Neural progenitor cell (in vitro differentiated cells): ENCODE measurements around the gene FBLIM1. TPM values are rescaled to one million over a fixed set of nuclear protein-coding genes. Genes with fewer than 3 reads are reported as not detected.

Experiments used
- DNase-seq: peaks from one replicate; pipeline ENCODE4 v3.0.0-alpha.2; 2016; ENCODE audit warnings: low spot score
- H2AFZ ChIP-seq: fragments of 200-600 bp; sonication (generic); replicated peaks from 2 replicates; pipeline ENCODE4 v1.6.1; 2016; ENCODE audit warnings: antibody characterized with exemption
- H3F3A ChIP-seq: fragments of 200-600 bp; sonication (generic); 2 replicates; pipeline ENCODE4 v1.6.1; 2016; ENCODE audit warnings: antibody characterized with exemption, low read depth
- H3K27ac ChIP-seq: fragments of 200-600 bp; sonication (generic); 2 replicates; pipeline ENCODE4 v1.5.1; 2016; ENCODE audit warnings: mild to moderate bottlenecking
- H3K27me3 ChIP-seq: fragments of 200-600 bp; sonication (generic); 2 replicates; pipeline ENCODE4 v1.6.1; 2016; ENCODE audit warnings: mild to moderate bottlenecking, moderate library complexity
- H3K36me3 ChIP-seq: fragments of 200-600 bp; sonication (generic); 2 replicates; pipeline ENCODE4 v1.5.1; 2016
- H3K4me1 ChIP-seq: fragments of 200-600 bp; sonication (generic); 2 replicates; pipeline ENCODE4 v1.6.1; 2016; ENCODE audit warnings: mixed run types
- H3K4me2 ChIP-seq: fragments of 200-600 bp; sonication (generic); 2 replicates; pipeline ENCODE4 v1.6.1; 2016
- H3K4me3 ChIP-seq: fragments of 200-600 bp; sonication (generic); 2 replicates; pipeline ENCODE4 v1.5.1; 2016
- H3K79me2 ChIP-seq: fragments of 200-600 bp; sonication (generic); 2 replicates; pipeline ENCODE4 v1.6.1; 2016; ENCODE audit warnings: low read depth
- H3K9ac ChIP-seq: fragments of 200-600 bp; sonication (generic); 2 replicates; pipeline ENCODE4 v1.6.1; 2016
- H3K9me3 ChIP-seq: fragments of 200-600 bp; sonication (generic); 2 replicates; pipeline ENCODE4 v1.5.1; 2016; ENCODE audit warnings: low read depth
- H4K20me1 ChIP-seq: fragments of 200-600 bp; sonication (generic); 2 replicates; pipeline ENCODE4 v1.6.1; 2016; ENCODE audit warnings: low read depth
- H3K27ac Mint-ChIP-seq: 3 replicates; pipeline ENCODE4 v1.8.0; 2021; ENCODE audit warnings: mixed read lengths
- H3K27me3 Mint-ChIP-seq: 2 replicates; pipeline ENCODE4 v1.8.0; 2022; ENCODE audit warnings: low read depth, mild to moderate bottlenecking, inconsistent platforms, moderate library complexity, mixed read lengths; ENCODE audit not compliant: insufficient read depth
- H3K36me3 Mint-ChIP-seq: 3 replicates; pipeline ENCODE4 v1.8.0; 2021; ENCODE audit warnings: mixed read lengths
- H3K4me1 Mint-ChIP-seq: 3 replicates; pipeline ENCODE4 v1.8.0; 2021; ENCODE audit warnings: mixed read lengths
- H3K4me3 Mint-ChIP-seq: 3 replicates; pipeline ENCODE4 v1.8.0; 2021; ENCODE audit warnings: mild to moderate bottlenecking, moderate library complexity, mixed read lengths
- H3K9me3 Mint-ChIP-seq: 3 replicates; pipeline ENCODE4 v1.8.0; 2020; ENCODE audit warnings: mixed read lengths
- EZH2 ChIP-seq: fragments of 200-600 bp; sonication (generic); IDR thresholded peaks from 2 replicates; pipeline ENCODE4 v1.6.1; 2017; ENCODE audit warnings: antibody characterized with exemption, mild to moderate bottlenecking, moderate library complexity
- EZH2phosphoT487 ChIP-seq: fragments of 200-600 bp; sonication (generic); IDR thresholded peaks from 2 replicates; pipeline ENCODE4 v1.6.1; 2017; ENCODE audit warnings: antibody characterized with exemption
- total RNA-seq: library from RNA; depleted of rRNA; stranded (reverse); fragments of >200 nt; gene quantifications from 2 replicates; pipeline ENCODE4 v1.2.3, GENCODE V29; 2015; ENCODE audit warnings: low replicate concordance
- TF ChIP-seq, protein P1 (sequence below): fragments of 200-600 bp; sonication (generic); IDR thresholded peaks from 2 replicates; pipeline ENCODE4 v1.5.1; 2017; ENCODE audit warnings: antibody characterized with exemption, mild to moderate bottlenecking

Gene FBLIM1
- total RNA-seq, 1 donor from 2014 or later: 4.7 TPM

DNA sequence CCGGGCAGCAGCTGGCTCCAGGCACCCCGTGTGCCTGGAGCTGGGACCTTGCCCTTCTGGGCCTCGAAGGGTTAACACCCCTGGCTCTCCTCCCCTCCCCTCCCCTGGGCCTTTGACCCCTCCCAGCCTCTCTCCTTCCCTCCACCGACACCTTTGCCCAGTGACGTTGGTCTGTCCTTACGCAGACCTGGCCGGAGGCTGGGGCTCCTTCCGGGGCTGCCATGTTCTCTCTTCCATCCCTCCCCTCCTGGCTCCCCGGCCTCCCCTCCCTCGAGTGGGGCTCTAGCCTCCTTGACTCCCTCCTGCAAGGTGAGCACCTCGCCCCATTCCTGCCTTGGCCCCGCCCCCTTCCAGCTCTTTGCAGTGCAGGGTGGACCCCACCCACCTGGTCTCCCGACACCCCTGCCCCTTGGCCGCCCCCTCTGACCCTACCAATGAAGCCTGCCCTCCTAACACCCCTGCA lies 16.2 kb upstream of the FBLIM1 start, which contains the start of gene TMEM82:
Gene TMEM82, plus strand, starts transcription at position 161 of the 463 bp plus-strand sequence. Its CDS starts 61 bp downstream, at position 222.
- no peaks in the 10 kb centered on the region for H3K79me2 ChIP-seq
- H3K4me2 ChIP-seq: peak within 1 kb of the TSS; percentile 35
- TF ChIP-seq EZH2: no peak
- TF ChIP-seq, protein P1, sequence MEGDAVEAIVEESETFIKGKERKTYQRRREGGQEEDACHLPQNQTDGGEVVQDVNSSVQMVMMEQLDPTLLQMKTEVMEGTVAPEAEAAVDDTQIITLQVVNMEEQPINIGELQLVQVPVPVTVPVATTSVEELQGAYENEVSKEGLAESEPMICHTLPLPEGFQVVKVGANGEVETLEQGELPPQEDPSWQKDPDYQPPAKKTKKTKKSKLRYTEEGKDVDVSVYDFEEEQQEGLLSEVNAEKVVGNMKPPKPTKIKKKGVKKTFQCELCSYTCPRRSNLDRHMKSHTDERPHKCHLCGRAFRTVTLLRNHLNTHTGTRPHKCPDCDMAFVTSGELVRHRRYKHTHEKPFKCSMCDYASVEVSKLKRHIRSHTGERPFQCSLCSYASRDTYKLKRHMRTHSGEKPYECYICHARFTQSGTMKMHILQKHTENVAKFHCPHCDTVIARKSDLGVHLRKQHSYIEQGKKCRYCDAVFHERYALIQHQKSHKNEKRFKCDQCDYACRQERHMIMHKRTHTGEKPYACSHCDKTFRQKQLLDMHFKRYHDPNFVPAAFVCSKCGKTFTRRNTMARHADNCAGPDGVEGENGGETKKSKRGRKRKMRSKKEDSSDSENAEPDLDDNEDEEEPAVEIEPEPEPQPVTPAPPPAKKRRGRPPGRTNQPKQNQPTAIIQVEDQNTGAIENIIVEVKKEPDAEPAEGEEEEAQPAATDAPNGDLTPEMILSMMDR: no peak
- TF ChIP-seq EZH2phosphoT487: no peak
- no peaks in the 10 kb centered on the region for H3K36me3 ChIP-seq
- peaks cover 9% of the 10 kb centered on the region for H3K4me1 ChIP-seq
- Mint-ChIP-seq H3K27me3 (peaks cover 5% of the 10 kb centered on the region), H3K9me3 (no peaks in the 10 kb centered on the region), H3K27ac (peak within 1 kb of the TSS; percentile 58), H3K4me1 (peaks cover 21% of the 10 kb centered on the region), H3K36me3 (no peaks in the 10 kb centered on the region), H3K4me3 (no peak within 1 kb of the TSS)
- H3K4me3 ChIP-seq: no peak within 1 kb of the TSS
- H3K27me3 ChIP-seq: no peaks in the 10 kb centered on the region
- H3K27ac ChIP-seq: no peak within 1 kb of the TSS
- no peaks in the 10 kb centered on the region for H3K9me3 ChIP-seq
- H2AFZ ChIP-seq: no peak within 1 kb of the TSS
- DNase-seq: no peak
- no peak within 1 kb of the TSS for H3K9ac ChIP-seq
- no peaks in the 10 kb centered on the region for H4K20me1 ChIP-seq
- peaks cover 4% of the 10 kb centered on the region for H3F3A ChIP-seq

DNA sequence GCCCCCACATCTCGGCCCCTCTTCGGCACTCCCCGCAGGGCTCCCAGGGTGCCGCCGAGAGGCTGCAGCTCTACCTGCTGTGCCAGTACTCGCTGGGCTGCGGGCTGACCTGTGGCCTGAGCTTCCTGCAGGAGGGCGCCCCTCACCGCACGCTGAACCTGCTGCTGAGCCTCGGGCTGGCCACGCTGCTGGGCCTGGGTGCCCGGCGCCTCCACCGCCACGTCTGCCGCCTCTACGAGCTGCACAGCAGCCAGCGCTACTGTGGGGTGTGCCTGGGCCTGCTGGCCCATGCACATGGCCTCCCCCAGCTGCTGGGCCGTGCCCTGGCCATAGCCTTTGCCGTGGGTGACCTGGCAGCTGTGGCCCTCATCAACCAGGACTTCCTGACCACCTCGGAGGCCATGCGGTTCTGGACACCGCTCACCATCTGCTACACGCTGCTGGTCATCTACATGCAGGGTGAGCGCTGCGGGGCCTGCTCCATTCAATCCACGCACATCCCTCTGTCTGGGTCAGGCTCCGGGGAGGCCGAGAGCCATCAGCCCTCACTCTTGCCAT lies 14.4 kb upstream of the FBLIM1 start:
- peaks cover 2% of the 10 kb centered on the region for H3K27me3 Mint-ChIP-seq
- DNase-seq: no peak
- H3K27ac Mint-ChIP-seq: peak overlapping the region; percentile 57

DNA sequence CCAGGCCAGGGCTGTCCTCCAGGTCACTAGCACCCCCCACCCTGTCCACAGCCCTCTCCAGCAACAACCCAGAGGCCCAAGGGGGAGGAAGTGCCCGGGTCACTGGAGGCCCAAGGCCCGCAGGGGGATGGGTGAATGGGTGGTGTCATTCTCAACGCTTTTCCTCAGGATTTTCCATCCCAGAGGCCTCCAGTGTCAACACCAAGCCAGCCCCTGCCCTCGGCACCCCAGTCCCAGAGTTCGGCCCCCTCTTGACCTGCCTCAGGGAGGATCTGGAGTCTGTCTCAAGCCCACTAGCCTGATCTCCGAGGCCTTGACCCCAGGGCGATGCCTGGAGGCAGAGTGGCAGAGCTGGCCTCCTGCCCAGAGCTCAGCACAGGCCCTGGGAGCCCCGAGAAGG lies 11.2 kb upstream of the FBLIM1 start:
- Histone ChIP-seq H3K27ac (no peak overlapping the region), H3F3A (no peaks in the 10 kb centered on the region), H3K4me1 (no peaks in the 10 kb centered on the region), H3K27me3 (no peaks in the 10 kb centered on the region), H3K36me3 (no peaks in the 10 kb centered on the region), H3K79me2 (no peaks in the 10 kb centered on the region), H4K20me1 (no peaks in the 10 kb centered on the region), H2AFZ (no peak overlapping the region), H3K9ac (no peak overlapping the region), H3K4me2 (no peak overlapping the region), H3K9me3 (no peaks in the 10 kb centered on the region), H3K4me3 (no peak overlapping the region)
- no peak for DNase-seq
- TF ChIP-seq EZH2: no peak
- TF ChIP-seq, protein P1: no peak
- TF ChIP-seq EZH2phosphoT487: no peak
- Mint-ChIP-seq H3K4me3 (no peak overlapping the region), H3K9me3 (no peaks in the 10 kb centered on the region), H3K36me3 (no peaks in the 10 kb centered on the region), H3K27ac (no peak overlapping the region), H3K4me1 (peaks cover 6% of the 10 kb centered on the region), H3K27me3 (peaks cover 2% of the 10 kb centered on the region)

More for the DNA sequence above, 14.4 kb upstream of the FBLIM1 start:
- no peak overlapping the region for H3K9ac ChIP-seq
- no peak overlapping the region for H3K27ac ChIP-seq
- H3K79me2 ChIP-seq: no peaks in the 10 kb centered on the region
- H3F3A ChIP-seq: peaks cover 4% of the 10 kb centered on the region
- no peak for TF ChIP-seq EZH2
- TF ChIP-seq, protein P1: no peak
- no peak for TF ChIP-seq EZH2phosphoT487
- no peaks in the 10 kb centered on the region for H4K20me1 ChIP-seq
- H3K4me3 ChIP-seq: no peak overlapping the region
- Mint-ChIP-seq H3K36me3 (no peaks in the 10 kb centered on the region), H3K4me1 (peaks cover 7% of the 10 kb centered on the region), H3K4me3 (no peak overlapping the region), H3K9me3 (no peaks in the 10 kb centered on the region)
- H3K4me2 ChIP-seq: no peak overlapping the region
- no peak overlapping the region for H2AFZ ChIP-seq
- H3K4me1 ChIP-seq: peaks cover 9% of the 10 kb centered on the region
- no peaks in the 10 kb centered on the region for H3K9me3 ChIP-seq
- no peaks in the 10 kb centered on the region for H3K27me3 ChIP-seq
- no peaks in the 10 kb centered on the region for H3K36me3 ChIP-seq
